Pons (tissue), 1 donor: ENCODE results near the gene METTL23.
"Not testable (repeated sequence)": the region's sequence is repeated elsewhere in the genome, so short reads cannot be mapped to it uniquely, and the experiment has no call there.

Source experiments
- DNase-seq: peaks from one replicate; pipeline ENCODE4 v3.0.0-alpha.2; 2016; ENCODE audit warnings: low spot score

METTL23 gene

GRCh38 chr17:76713765-76714164 is 12.9 kb upstream of the METTL23 start:
- DNase-seq: no peak

- DNase-seq: no peak
These were observed 12.3 kb upstream of the METTL23 start for GRCh38 chr17:76714336-76714735.

GRCh38 chr17:76714822-76715495 is 11.7 kb upstream of the METTL23 start:
- peak; percentile 54 for DNase-seq

GRCh38 chr17:76715496-76715830 is 11.2 kb upstream of the METTL23 start:
- DNase-seq: no peak

GRCh38 chr17:76716146-76716838 is 10.3 kb upstream of the METTL23 start:
- DNase-seq: peak; percentile 60

- no peak for DNase-seq
These were observed 9.8 kb upstream of the METTL23 start for GRCh38 chr17:76716839-76717215.

GRCh38 chr17:76718516-76718915 is 8.1 kb upstream of the METTL23 start:
- no peak for DNase-seq

GRCh38 chr17:76720211-76720610 is 6.4 kb upstream of the METTL23 start:
- no peak for DNase-seq

GRCh38 chr17:76720941-76721340 is 5.7 kb upstream of the METTL23 start:
- no peak for DNase-seq

- DNase-seq: no peak
These were observed 5.2 kb upstream of the METTL23 start for GRCh38 chr17:76721463-76721862.

GRCh38 chr17:76722279-76722678 is 4.4 kb upstream of the METTL23 start:
- DNase-seq: no peak

- DNase-seq: not testable (repeated sequence)
These were observed 3.7 kb upstream of the METTL23 start for GRCh38 chr17:76722977-76723376.

- DNase-seq: no peak
These were observed 2.8 kb upstream of the METTL23 start for GRCh38 chr17:76723812-76724211.

- peak; percentile 54 for DNase-seq
These were observed 934 bp upstream of the METTL23 start for GRCh38 chr17:76725580-76726230.

GRCh38 chr17:76726231-76726775 is 336 bp upstream of the METTL23 start, which contains the start of gene JMJD6:
JMJD6 (minus strand) TSS chr17:76726606; CDS start chr17:76726475, 131 bp downstream.
- DNase-seq: peak; percentile 94

- no peak for DNase-seq
These were observed 1.3 kb downstream of the METTL23 start for GRCh38 chr17:76727745-76728456.

GRCh38 chr17:76731800-76732733 is 5.4 kb downstream of the METTL23 start:
- not testable (repeated sequence) for DNase-seq

GRCh38 chr17:76732734-76733617 is 6.3 kb downstream of the METTL23 start:
- no peak for DNase-seq

- no peak for DNase-seq
These were observed 6.9 kb downstream of the METTL23 start for GRCh38 chr17:76733618-76733957.
